ENCODE results near the gene VPS52. TPM values are rescaled to one million over a fixed set of nuclear protein-coding genes. Genes with fewer than 3 reads are reported as not detected.

The VPS52 gene
- total RNA-seq, 1 experiment from 2014 or later = 47.1 TPM

DNA sequence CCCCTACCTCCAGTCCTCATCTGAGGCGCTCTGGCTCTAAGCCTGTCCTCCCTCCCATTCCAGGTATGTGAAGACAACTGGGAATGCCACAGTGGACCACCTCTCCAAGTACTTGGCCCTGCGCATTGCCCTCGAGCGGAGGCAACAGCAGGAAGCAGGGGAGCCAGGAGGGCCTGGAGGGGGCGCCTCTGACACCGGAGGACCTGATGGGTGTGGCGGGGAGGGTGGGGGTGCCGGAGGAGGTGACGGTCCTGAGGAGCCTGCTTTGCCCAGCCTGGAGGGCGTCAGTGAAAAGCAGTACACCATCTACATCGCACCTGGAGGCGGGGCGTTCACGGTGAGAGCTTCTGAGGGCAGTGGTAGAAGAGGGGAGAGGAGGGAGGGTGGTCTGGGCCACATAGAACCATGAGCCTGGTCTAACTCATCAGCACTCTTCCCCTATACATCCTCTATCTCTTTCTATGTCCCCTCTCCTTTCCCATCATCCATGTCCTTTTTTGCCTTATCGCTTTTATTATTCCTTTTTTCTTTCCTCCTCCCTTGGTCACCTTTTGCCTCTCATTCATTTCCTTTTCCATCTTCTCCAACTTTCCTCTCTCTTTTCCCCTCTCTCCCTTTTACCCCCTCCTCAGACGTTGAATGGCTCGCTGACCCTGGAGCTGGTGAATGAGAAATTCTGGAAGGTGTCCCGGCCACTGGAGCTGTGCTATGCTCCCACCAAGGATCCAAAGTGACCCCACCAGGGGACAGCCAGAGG lies 59.8 kb downstream of the VPS52 start:
- H2BK12ac ChIP-seq (ENCODE audit: insufficient read length, low read depth, low read length) = no peak overlapping the region
- no CpG with 5 or more reads among the region's 18 CpGs for WGBS (ENCODE audit: extremely low coverage, insufficient read length, low lambda C conversion rate)
- H3K23me2 ChIP-seq (ENCODE audit: insufficient read length, low read depth, low read length, poor library complexity, severe bottlenecking) = peaks cover 20% of the 10 kb centered on the region
- no peaks in the 10 kb centered on the region for H3K79me2 ChIP-seq (ENCODE audit: insufficient read depth, low read length)
- no peak overlapping the region for H3K4me2 ChIP-seq (ENCODE audit: insufficient read depth, insufficient read length, low read length)
- no peak overlapping the region for H2BK20ac ChIP-seq (ENCODE audit: low read depth, low read length, poor library complexity, severe bottlenecking)
- H4K8ac ChIP-seq (replicated peaks; ENCODE audit: insufficient read length, low read depth, low read length) = no peak overlapping the region
- H3K4ac ChIP-seq (ENCODE audit: low read depth, low read length) = no peak overlapping the region
- H3K9me3 Mint-ChIP-seq = no peaks in the 10 kb centered on the region
- no peak overlapping the region for H2AFZ ChIP-seq (ENCODE audit: low read length)
- H3K9ac ChIP-seq (ENCODE audit: extremely low read depth, insufficient read length, low read length) = no peak overlapping the region
- H4K20me1 ChIP-seq (ENCODE audit: control insufficient read depth, insufficient read depth, insufficient read length) = peaks cover 3% of the 10 kb centered on the region
- H3K56ac ChIP-seq (ENCODE audit: insufficient read length, low read depth, low read length) = no peak overlapping the region
- no peak overlapping the region for H4K5ac ChIP-seq (ENCODE audit: insufficient read length, low read depth, low read length)
- H3K23ac ChIP-seq (ENCODE audit: insufficient read length, low read depth, low read length) = no peak overlapping the region
- H3K18ac ChIP-seq (ENCODE audit: insufficient read length, low read depth, low read length) = no peak overlapping the region
- H3K27me3 ChIP-seq (ENCODE audit: insufficient read depth, low read length) = peaks cover 46% of the 10 kb centered on the region
- no peak overlapping the region for H3K27ac ChIP-seq (ENCODE audit: insufficient read length, low read depth, low read length)
- H2BK120ac ChIP-seq (ENCODE audit: low read depth, low read length, poor library complexity, severe bottlenecking) = no peak overlapping the region
- H3K36me3 Mint-ChIP-seq (ENCODE audit: insufficient read depth in 1 of 3, low read depth in 3 of 3) = peaks cover 7 to 24% (median 16%) of the 10 kb centered on the region in 3 experiments; a peak in 6 of 7 replicates
- H2BK5ac ChIP-seq (ENCODE audit: insufficient read length, low read length) = no peak overlapping the region
- no peak overlapping the region for H3K14ac ChIP-seq (ENCODE audit: insufficient read depth, low read length)
- H3K4me1 Mint-ChIP-seq = peaks cover 33 to 48% of the 10 kb centered on the region in 2 experiments
- H3T11ph ChIP-seq (ENCODE audit: low read length) = no peak overlapping the region
- H4K91ac ChIP-seq (ENCODE audit: insufficient read length, low read depth, low read length) = no peak overlapping the region
- H3K4me3 Mint-ChIP-seq = peak overlapping the region in 1 of 2 experiments; percentile 94; a peak in 3 of 5 replicates
- H3K4me1 ChIP-seq (ENCODE audit: insufficient read depth, low read length) = no peaks in the 10 kb centered on the region
- H3K27me3 Mint-ChIP-seq (ENCODE audit: low read depth) = peaks cover 82% of the 10 kb centered on the region
- peak; percentile 82 for DNase-seq
- no peak overlapping the region for H2AK5ac ChIP-seq (ENCODE audit: insufficient read length, low read length)
- no peak overlapping the region; a peak in 1 of 7 replicates for H3K27ac Mint-ChIP-seq
- no peaks in the 10 kb centered on the region for H3K79me1 ChIP-seq (ENCODE audit: insufficient read depth, low read depth, low read length, poor library complexity, severe bottlenecking)
- no peaks in the 10 kb centered on the region for H3K9me3 ChIP-seq (ENCODE audit: control insufficient read depth, low read depth, low read length)
- TF ChIP-seq, protein P1, sequence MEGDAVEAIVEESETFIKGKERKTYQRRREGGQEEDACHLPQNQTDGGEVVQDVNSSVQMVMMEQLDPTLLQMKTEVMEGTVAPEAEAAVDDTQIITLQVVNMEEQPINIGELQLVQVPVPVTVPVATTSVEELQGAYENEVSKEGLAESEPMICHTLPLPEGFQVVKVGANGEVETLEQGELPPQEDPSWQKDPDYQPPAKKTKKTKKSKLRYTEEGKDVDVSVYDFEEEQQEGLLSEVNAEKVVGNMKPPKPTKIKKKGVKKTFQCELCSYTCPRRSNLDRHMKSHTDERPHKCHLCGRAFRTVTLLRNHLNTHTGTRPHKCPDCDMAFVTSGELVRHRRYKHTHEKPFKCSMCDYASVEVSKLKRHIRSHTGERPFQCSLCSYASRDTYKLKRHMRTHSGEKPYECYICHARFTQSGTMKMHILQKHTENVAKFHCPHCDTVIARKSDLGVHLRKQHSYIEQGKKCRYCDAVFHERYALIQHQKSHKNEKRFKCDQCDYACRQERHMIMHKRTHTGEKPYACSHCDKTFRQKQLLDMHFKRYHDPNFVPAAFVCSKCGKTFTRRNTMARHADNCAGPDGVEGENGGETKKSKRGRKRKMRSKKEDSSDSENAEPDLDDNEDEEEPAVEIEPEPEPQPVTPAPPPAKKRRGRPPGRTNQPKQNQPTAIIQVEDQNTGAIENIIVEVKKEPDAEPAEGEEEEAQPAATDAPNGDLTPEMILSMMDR (conservative IDR thresholded peaks at IDR 0.05) = peak; percentile 40; the same call in 1 of the 3 replicates
- H2BK15ac ChIP-seq (ENCODE audit: low read depth, low read length) = no peak overlapping the region
